Neuronal stem cell (in vitro differentiated cells): ENCODE data around the gene MCC.

Experiments used
- DNase-seq: peaks from one replicate; pipeline ENCODE4 v3.0.0-alpha.2; 2013; ENCODE audit warnings: low spot score
- H2AFZ ChIP-seq: one replicate; pipeline ENCODE4 v1.6.1; 2013; ENCODE audit warnings: mild to moderate bottlenecking, low read length, inconsistent platforms
- H2AK5ac ChIP-seq: 2 replicates; pipeline ENCODE4 v1.6.1; 2013; ENCODE audit warnings: low read depth, mild to moderate bottlenecking, inconsistent platforms, low read length, moderate library complexity, mixed read lengths
- H2BK120ac ChIP-seq: 2 replicates; pipeline ENCODE4 v1.6.1; 2013; ENCODE audit warnings: low read depth, mild to moderate bottlenecking, inconsistent platforms, low read length, moderate library complexity, mixed read lengths
- H2BK12ac ChIP-seq: one replicate; pipeline ENCODE4 v1.6.1; 2013; ENCODE audit warnings: low read length, inconsistent platforms
- H2BK15ac ChIP-seq: 2 replicates; pipeline ENCODE4 v1.6.1; 2013; ENCODE audit warnings: mild to moderate bottlenecking, low read length, inconsistent platforms, mixed read lengths
- H2BK5ac ChIP-seq: one replicate; pipeline ENCODE4 v1.6.1; 2013; ENCODE audit warnings: inconsistent platforms, mild to moderate bottlenecking, low read length, moderate library complexity
- H3K14ac ChIP-seq: one replicate; pipeline ENCODE4 v1.6.1; 2013; ENCODE audit warnings: low read length, inconsistent platforms
- H3K18ac ChIP-seq: 2 replicates; pipeline ENCODE4 v1.6.1; 2013; ENCODE audit warnings: low read length, inconsistent platforms
- H3K23ac ChIP-seq: 2 replicates; pipeline ENCODE4 v1.6.1; 2013; ENCODE audit warnings: low read depth, mild to moderate bottlenecking, mixed read lengths, low read length, inconsistent platforms; ENCODE audit not compliant: poor library complexity
- H3K27ac ChIP-seq: replicated peaks from 3 replicates; pipeline ENCODE4 v1.5.1; 2013; ENCODE audit warnings: low read length, inconsistent platforms
- H3K27me3 ChIP-seq, 3 experiments: 2 replicates each; pipeline ENCODE4 v1.6.1; 2013; ENCODE audit warnings: low read length in 3 of 3, mild to moderate bottlenecking in 2 of 3, inconsistent platforms in 1 of 3, low read depth in 1 of 3, mixed read lengths in 1 of 3, moderate library complexity in 1 of 3; ENCODE audit not compliant: control insufficient read depth in 3 of 3, insufficient read depth in 3 of 3
- H3K36me3 ChIP-seq, 2 donors: replicated peaks in 1 of 2; 2 replicates each; pipeline ENCODE4 v1.6.1; 2013; ENCODE audit warnings: low read length in 2 of 2; ENCODE audit not compliant: control insufficient read depth in 2 of 2, insufficient read depth in 2 of 2
- H3K4ac ChIP-seq: 2 replicates; pipeline ENCODE4 v1.6.1; 2013; ENCODE audit warnings: inconsistent platforms, mild to moderate bottlenecking, low read length, moderate library complexity
- H3K4me1 ChIP-seq, 2 donors: 1 replicate in 1 of 2; 2 replicates in 1 of 2; pipeline ENCODE4 v1.6.1; 2013; ENCODE audit warnings: low read length in 2 of 2, low read depth in 1 of 2; ENCODE audit not compliant: control insufficient read depth in 2 of 2, insufficient read depth in 1 of 2
- H3K4me2 ChIP-seq: one replicate; pipeline ENCODE4 v1.6.1; 2013; ENCODE audit warnings: mild to moderate bottlenecking, low read length, inconsistent platforms; ENCODE audit not compliant: insufficient read depth, poor library complexity, severe bottlenecking
- H3K4me3 ChIP-seq, 2 donors: 2 replicates each; pipeline ENCODE4 v1.5.1; 2013; ENCODE audit warnings: low read length in 2 of 2, mild to moderate bottlenecking in 2 of 2, inconsistent platforms in 1 of 2, moderate library complexity in 1 of 2
- H3K79me1 ChIP-seq: one replicate; pipeline ENCODE4 v1.6.1; 2013; ENCODE audit warnings: low read depth, mild to moderate bottlenecking, inconsistent platforms, low read length, moderate library complexity
- H3K9ac ChIP-seq: one replicate; pipeline ENCODE4 v1.6.1; 2013; ENCODE audit warnings: mild to moderate bottlenecking, low read depth, low read length, inconsistent platforms; ENCODE audit not compliant: poor library complexity
- H3K9me3 ChIP-seq, 2 donors: replicated peaks in 1 of 2; 2 replicates each; pipeline versions ENCODE3 to v1.6.1; 2013; ENCODE audit warnings: low read length in 2 of 2, mild to moderate bottlenecking in 2 of 2, inconsistent platforms in 1 of 2, low read depth in 1 of 2, mixed read lengths in 1 of 2, moderate library complexity in 1 of 2; ENCODE audit not compliant: control insufficient read depth in 2 of 2, insufficient read depth in 1 of 2
- H4K8ac ChIP-seq: one replicate; pipeline ENCODE4 v1.6.1; 2013; ENCODE audit warnings: low read depth, mild to moderate bottlenecking, inconsistent platforms, low read length, moderate library complexity
- H4K91ac ChIP-seq: one replicate; pipeline ENCODE4 v1.6.1; 2013; ENCODE audit warnings: low read length, low read depth, mild to moderate bottlenecking, inconsistent platforms; ENCODE audit not compliant: poor library complexity
- WGBS, 2 donors: extraction: QIAGEN DNeasy Blood & Tissue Kit; methylation state at CpG; one replicate each; pipeline ENCODE4 v1.1.7; 2013; ENCODE audit warnings: missing lambda C conversion rate in 2 of 2, mixed read lengths in 1 of 2; ENCODE audit not compliant: insufficient read length in 2 of 2, insufficient replicate concordance in 1 of 2; ENCODE audit errors: extremely low coverage in 2 of 2; 5-methylcytosine and 5-hydroxymethylcytosine counted together

Gene MCC

GRCh38 chr5:113172231-113172826 is 315.9 kb downstream of the MCC start:
- Histone ChIP-seq H2BK15ac (no peak overlapping the region), H4K8ac (no peak overlapping the region), H2AFZ (no peak overlapping the region), H4K91ac (no peak overlapping the region), H3K4me1 (peaks cover 3 to 5% of the 10 kb centered on the region in 2 donors), H3K23ac (no peak overlapping the region), H2BK12ac (no peak overlapping the region), H3K18ac (no peak overlapping the region), H3K4ac (no peak overlapping the region), H3K4me2 (no peak overlapping the region), H3K9me3 (no peaks in the 10 kb centered on the region), H3K14ac (no peak overlapping the region), H3K27ac (no peak overlapping the region), H3K27me3 (no peaks in the 10 kb centered on the region), H3K36me3 (no peaks in the 10 kb centered on the region), H2AK5ac (no peak overlapping the region), H2BK5ac (no peak overlapping the region), H3K79me1 (no peaks in the 10 kb centered on the region), H3K9ac (no peak overlapping the region), H3K4me3 (no peak overlapping the region), H2BK120ac (no peak overlapping the region)
- no CpG with 5 or more reads among the region's 5 CpGs for WGBS, 2 donors
- DNase-seq = no peak

DNA sequence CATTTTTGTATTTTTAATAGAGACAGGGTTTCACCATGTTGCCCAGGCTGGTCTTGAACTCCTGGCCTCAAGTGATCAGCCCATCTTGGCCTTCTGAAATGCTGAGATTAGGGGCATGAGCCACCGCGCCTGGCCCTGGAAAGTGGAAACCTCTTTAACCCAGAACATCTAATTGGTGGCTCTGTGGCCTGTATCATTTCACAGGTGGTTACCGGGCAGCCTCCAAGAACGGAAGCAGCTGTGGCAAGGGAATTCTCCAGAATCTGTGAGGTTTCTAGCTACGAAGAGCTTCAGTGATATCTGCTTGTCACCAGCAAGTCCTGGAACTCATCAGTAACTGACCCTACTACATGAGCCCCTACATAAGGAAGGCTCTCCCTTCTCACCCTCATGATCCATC is 316.7 kb downstream of the MCC start:
- no peak overlapping the region for H2BK5ac ChIP-seq
- no peaks in the 10 kb centered on the region for H3K79me1 ChIP-seq
- no peak overlapping the region for H3K14ac ChIP-seq
- no peak overlapping the region for H3K4ac ChIP-seq
- H3K4me2 ChIP-seq = no peak overlapping the region
- H3K23ac ChIP-seq = no peak overlapping the region
- no peak overlapping the region for H3K9ac ChIP-seq
- peaks cover 3 to 8% of the 10 kb centered on the region in 2 donors for H3K4me1 ChIP-seq
- no peak overlapping the region for H2AFZ ChIP-seq
- H3K27me3 ChIP-seq = no peaks in the 10 kb centered on the region
- no peak for DNase-seq
- H3K36me3 ChIP-seq = no peaks in the 10 kb centered on the region
- H3K27ac ChIP-seq = no peak overlapping the region
- H4K8ac ChIP-seq = no peak overlapping the region
- no CpG with 5 or more reads among the region's 5 CpGs for WGBS, 2 donors
- H3K18ac ChIP-seq = no peak overlapping the region
- H4K91ac ChIP-seq = no peak overlapping the region
- no peak overlapping the region for H2AK5ac ChIP-seq
- no peak overlapping the region for H2BK120ac ChIP-seq
- H3K9me3 ChIP-seq = no peaks in the 10 kb centered on the region
- no peak overlapping the region for H2BK15ac ChIP-seq
- H2BK12ac ChIP-seq = no peak overlapping the region
- H3K4me3 ChIP-seq = no peak overlapping the region

DNA sequence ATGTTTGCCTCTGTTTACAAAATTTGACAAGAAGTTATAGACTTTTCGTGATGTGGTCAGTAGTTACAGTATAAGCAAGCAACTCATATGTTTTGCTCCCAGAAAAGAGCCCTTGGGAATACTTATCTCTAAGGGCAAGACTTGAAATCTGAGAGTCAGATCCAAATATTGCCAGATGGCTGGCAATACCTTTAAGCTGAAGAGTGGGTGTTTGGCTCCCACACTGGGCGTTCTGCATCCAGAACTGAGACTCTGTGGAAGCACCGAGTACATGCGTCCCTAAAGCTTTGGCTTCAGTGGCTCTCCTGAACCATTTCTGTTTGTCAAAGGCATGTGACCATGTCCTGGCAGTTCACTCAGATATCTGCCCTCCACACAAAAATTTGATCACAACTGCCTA is 317.5 kb downstream of the MCC start:
- Histone ChIP-seq H4K8ac (no peak overlapping the region), H4K91ac (no peak overlapping the region), H2BK15ac (no peak overlapping the region), H2BK12ac (no peak overlapping the region), H3K36me3 (no peaks in the 10 kb centered on the region), H3K23ac (no peak overlapping the region), H2AFZ (no peak overlapping the region), H3K9ac (no peak overlapping the region), H2BK120ac (no peak overlapping the region), H3K27me3 (no peaks in the 10 kb centered on the region), H3K9me3 (no peaks in the 10 kb centered on the region), H3K14ac (no peak overlapping the region), H3K4me2 (no peak overlapping the region), H3K79me1 (no peaks in the 10 kb centered on the region), H2BK5ac (no peak overlapping the region), H3K4ac (no peak overlapping the region), H3K4me3 (no peak overlapping the region), H3K4me1 (peaks cover 3 to 8% of the 10 kb centered on the region in 2 donors), H3K27ac (no peak overlapping the region), H3K18ac (no peak overlapping the region), H2AK5ac (no peak overlapping the region)
- no CpG with 5 or more reads among the region's 4 CpGs for WGBS, 2 donors
- DNase-seq = no peak

DNA sequence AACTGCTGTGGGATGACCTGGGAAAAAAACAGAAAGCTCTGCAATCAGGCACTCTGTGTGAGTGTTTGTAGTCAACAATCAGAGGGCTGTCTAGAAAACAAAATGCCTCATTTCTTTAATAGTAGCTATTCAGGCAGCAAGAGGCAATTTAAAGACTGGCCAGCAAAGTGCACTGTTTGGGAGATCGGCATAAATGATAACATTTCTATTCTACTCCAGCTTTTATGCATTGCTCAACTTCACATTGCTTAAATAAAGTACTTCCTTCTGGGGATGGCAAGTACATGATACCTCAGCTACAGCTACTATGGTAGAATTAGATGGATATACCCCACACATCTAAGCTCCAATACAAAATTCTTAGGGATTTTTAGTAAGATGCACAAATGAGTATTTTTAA is 318.5 kb downstream of the MCC start:
- Histone ChIP-seq H3K27ac (no peak overlapping the region), H3K9me3 (no peaks in the 10 kb centered on the region), H2AFZ (no peak overlapping the region), H2AK5ac (no peak overlapping the region), H3K18ac (no peak overlapping the region), H2BK15ac (no peak overlapping the region), H4K8ac (no peak overlapping the region), H2BK5ac (no peak overlapping the region), H3K9ac (no peak overlapping the region), H3K14ac (no peak overlapping the region), H3K4ac (no peak overlapping the region), H3K4me1 (peaks cover 3 to 8% of the 10 kb centered on the region in 2 donors), H4K91ac (no peak overlapping the region), H3K36me3 (no peaks in the 10 kb centered on the region), H3K79me1 (no peaks in the 10 kb centered on the region), H3K4me2 (no peak overlapping the region), H2BK120ac (no peak overlapping the region), H2BK12ac (no peak overlapping the region), H3K4me3 (no peak overlapping the region), H3K23ac (no peak overlapping the region), H3K27me3 (no peaks in the 10 kb centered on the region)
- WGBS, 2 donors = no CpG with 5 or more reads among the region's 1 CpG
- DNase-seq = no peak
